Fibroblast of lung (primary cell): ENCODE results near the gene C9orf153.
"Not testable (repeated sequence)": the region's sequence is repeated elsewhere in the genome, so short reads cannot be mapped to it uniquely, and the experiment has no call there.

Experiments used
- EZH2 ChIP-seq: IDR thresholded peaks from 2 replicates; pipeline ENCODE4 v1.5.1; 2012; ENCODE audit warnings: low read length, control low read depth, mild to moderate bottlenecking; ENCODE audit errors: missing control alignments
- TF ChIP-seq, protein P1 (sequence below), 2 donors: IDR thresholded peaks in 1 of 2; conservative IDR thresholded peaks in 1 of 2; 1 replicate in 1 of 2; 2 replicates in 1 of 2; pipeline ENCODE4 v1.5.1; 2011 to 2012; ENCODE audit warnings: low read length in 2 of 2, control low read depth in 1 of 2, inconsistent platforms in 1 of 2, low read depth in 1 of 2, mild to moderate bottlenecking in 1 of 2

GRCh38 chr9:86290341-86290740 is 30.9 kb upstream of the C9orf153 start:
- not testable (repeated sequence) for TF ChIP-seq EZH2
- TF ChIP-seq, protein P1, sequence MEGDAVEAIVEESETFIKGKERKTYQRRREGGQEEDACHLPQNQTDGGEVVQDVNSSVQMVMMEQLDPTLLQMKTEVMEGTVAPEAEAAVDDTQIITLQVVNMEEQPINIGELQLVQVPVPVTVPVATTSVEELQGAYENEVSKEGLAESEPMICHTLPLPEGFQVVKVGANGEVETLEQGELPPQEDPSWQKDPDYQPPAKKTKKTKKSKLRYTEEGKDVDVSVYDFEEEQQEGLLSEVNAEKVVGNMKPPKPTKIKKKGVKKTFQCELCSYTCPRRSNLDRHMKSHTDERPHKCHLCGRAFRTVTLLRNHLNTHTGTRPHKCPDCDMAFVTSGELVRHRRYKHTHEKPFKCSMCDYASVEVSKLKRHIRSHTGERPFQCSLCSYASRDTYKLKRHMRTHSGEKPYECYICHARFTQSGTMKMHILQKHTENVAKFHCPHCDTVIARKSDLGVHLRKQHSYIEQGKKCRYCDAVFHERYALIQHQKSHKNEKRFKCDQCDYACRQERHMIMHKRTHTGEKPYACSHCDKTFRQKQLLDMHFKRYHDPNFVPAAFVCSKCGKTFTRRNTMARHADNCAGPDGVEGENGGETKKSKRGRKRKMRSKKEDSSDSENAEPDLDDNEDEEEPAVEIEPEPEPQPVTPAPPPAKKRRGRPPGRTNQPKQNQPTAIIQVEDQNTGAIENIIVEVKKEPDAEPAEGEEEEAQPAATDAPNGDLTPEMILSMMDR (conservative IDR thresholded peaks at IDR 0.05 in 1 of 2, IDR thresholded peaks at IDR 0.05 in 1 of 2; ENCODE audit: low read depth in 1 of 2, low read length in 2 of 2) = not testable (repeated sequence)
